Thyroid gland (tissue), 4 donors: ENCODE measurements around the gene MTA3. TPM values are rescaled to one million over a fixed set of nuclear protein-coding genes. Genes with fewer than 3 reads are reported as not detected.

ENCODE experiments used
- DNase-seq, 2 donors: peaks; one replicate each; pipeline ENCODE4 v3.0.0-alpha.2; 2019
- H3K27ac ChIP-seq, 3 donors: fragments of 200-600 bp; sonication (generic); 1 replicate in 2 of 3; 2 replicates in 1 of 3; pipeline ENCODE4 v1.5.1; 2016 to 2019; ENCODE audit warnings: mild to moderate bottlenecking in 1 of 3, moderate library complexity in 1 of 3
- H3K27me3 ChIP-seq: fragments of 200-600 bp; sonication (generic); one replicate; pipeline ENCODE4 v1.5.1; 2019
- H3K36me3 ChIP-seq, 2 donors: fragments of 200-600 bp; sonication (generic); one replicate each; pipeline ENCODE4 v1.5.1; 2016 to 2019
- H3K4me1 ChIP-seq, 2 donors: fragments of 200-600 bp; sonication (generic); one replicate each; pipeline ENCODE4 v1.5.1; 2017 to 2019
- H3K4me3 ChIP-seq, 3 donors: fragments of 200-600 bp; sonication (generic); replicated peaks in 1 of 3; 1 replicate in 2 of 3; 2 replicates in 1 of 3; pipeline ENCODE4 v1.5.1; 2016; ENCODE audit warnings: mild to moderate bottlenecking in 1 of 3
- H3K9me3 ChIP-seq: fragments of 200-600 bp; sonication (generic); one replicate; pipeline ENCODE4 v1.5.1; 2017
- CTCF ChIP-seq, 6 experiments: fragments of 200-600 bp in 3 of 6; fragments of 450-650 bp in 3 of 6; sonication (generic) in 3 of 6; IDR thresholded peaks; one replicate each; pipeline ENCODE4 v1.5.1; 2016 to 2019; ENCODE audit warnings: antibody characterized with exemption in 6 of 6, mild to moderate bottlenecking in 2 of 6, inconsistent platforms in 1 of 6, moderate library complexity in 1 of 6
- POLR2A ChIP-seq, 2 donors: fragments of 450-650 bp; IDR thresholded peaks; one replicate each; pipeline ENCODE4 v1.6.1; 2017; ENCODE audit warnings: antibody characterized with exemption in 2 of 2, mild to moderate bottlenecking in 2 of 2, moderate library complexity in 1 of 2
- WGBS, 2 donors: methylation state at CpG; one replicate each; pipeline ENCODE4 v1.1.5; 2017; 5-methylcytosine and 5-hydroxymethylcytosine counted together
- intact Hi-C: fragments of 100-400 bp; cut with DNase I; formaldehyde crosslinking; loops from one replicate; pipeline ENCODE4 v1.15.1; 2023
- total RNA-seq, 4 donors: library from RNA; depleted of rRNA; stranded (reverse); fragments of >200 nt; gene quantifications; one replicate each; pipeline ENCODE4 v1.2.3, GENCODE V29; 2016

Gene MTA3
- total RNA-seq, 4 donors from 2014 or later: 29.8 to 50.0 (median 34.0) TPM

GRCh38 chr2:42547446-42548295 is 20.8 kb upstream of the MTA3 start:
- no peak for DNase-seq
- no peaks in the 10 kb centered on the region for H3K9me3 ChIP-seq
- no peaks in the 10 kb centered on the region for H3K36me3 ChIP-seq
- H3K27me3 ChIP-seq: no peaks in the 10 kb centered on the region
- H3K4me1 ChIP-seq: no peaks in the 10 kb centered on the region
- WGBS, 2 donors: 92 to 94% methylated on average over 27 of the region's 27 CpGs
- no peak overlapping the region for H3K27ac ChIP-seq
- no peak overlapping the region for H3K4me3 ChIP-seq
- TF ChIP-seq POLR2A (IDR thresholded peaks at IDR 0.05) (no peak), CTCF (IDR thresholded peaks at IDR 0.05) (no peak)
- intact Hi-C loops: no loop called here

- no peak for DNase-seq
- TF ChIP-seq CTCF (IDR thresholded peaks at IDR 0.05): no peak
- no peak for TF ChIP-seq POLR2A (IDR thresholded peaks at IDR 0.05)
- Histone ChIP-seq H3K4me1 (no peaks in the 10 kb centered on the region), H3K36me3 (no peaks in the 10 kb centered on the region), H3K27me3 (no peaks in the 10 kb centered on the region), H3K9me3 (no peaks in the 10 kb centered on the region), H3K27ac (no peak overlapping the region), H3K4me3 (no peak overlapping the region)
- 94 to 96% methylated on average over 6 of the region's 6 CpGs for WGBS, 2 donors
- intact Hi-C loops: no loop called here
Observed at GRCh38 chr2:42550870-42551269, 17.6 kb upstream of the MTA3 start.

DNA sequence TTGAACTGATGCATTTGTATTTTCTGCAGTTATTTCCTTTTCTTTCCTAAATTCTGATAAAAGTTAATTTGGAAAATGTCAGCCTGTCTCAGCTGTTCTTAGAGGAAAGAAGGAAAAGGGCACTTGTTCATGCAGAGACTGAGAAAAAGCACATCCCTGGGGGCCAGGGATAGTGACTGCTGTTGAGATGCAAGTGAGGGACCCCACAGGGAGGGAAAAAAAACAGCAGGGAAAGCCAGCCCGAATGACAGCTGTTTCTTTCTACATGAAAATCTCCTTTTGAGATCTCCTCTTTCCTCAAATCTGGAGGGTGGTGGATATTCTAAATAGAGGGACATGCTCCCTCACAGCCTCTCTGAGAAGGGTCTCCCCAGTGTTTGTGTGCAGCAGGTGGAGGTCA is 14.0 kb upstream of the MTA3 start:
- Histone ChIP-seq H3K36me3 (no peaks in the 10 kb centered on the region), H3K4me1 (no peaks in the 10 kb centered on the region), H3K27me3 (no peaks in the 10 kb centered on the region), H3K9me3 (no peaks in the 10 kb centered on the region), H3K27ac (no peak overlapping the region), H3K4me3 (no peak overlapping the region)
- no peak for TF ChIP-seq CTCF (IDR thresholded peaks at IDR 0.05)
- no peak for TF ChIP-seq POLR2A (IDR thresholded peaks at IDR 0.05)
- no peak for DNase-seq
- intact Hi-C loops: no loop called here
- WGBS, 2 donors: 39 to 41% methylated on average over 1 of the region's 1 CpG

- Histone ChIP-seq H3K4me3 (no peak overlapping the region), H3K36me3 (no peaks in the 10 kb centered on the region), H3K27me3 (no peaks in the 10 kb centered on the region), H3K9me3 (no peaks in the 10 kb centered on the region), H3K4me1 (no peaks in the 10 kb centered on the region), H3K27ac (no peak overlapping the region)
- DNase-seq: no peak
- TF ChIP-seq CTCF (IDR thresholded peaks at IDR 0.05): no peak
- TF ChIP-seq POLR2A (IDR thresholded peaks at IDR 0.05): no peak
- WGBS, 2 donors: 77 to 79% methylated on average over 6 of the region's 6 CpGs
- intact Hi-C loops: no loop called here
Observed at GRCh38 chr2:42556315-42556890, 12.0 kb upstream of the MTA3 start.

DNA sequence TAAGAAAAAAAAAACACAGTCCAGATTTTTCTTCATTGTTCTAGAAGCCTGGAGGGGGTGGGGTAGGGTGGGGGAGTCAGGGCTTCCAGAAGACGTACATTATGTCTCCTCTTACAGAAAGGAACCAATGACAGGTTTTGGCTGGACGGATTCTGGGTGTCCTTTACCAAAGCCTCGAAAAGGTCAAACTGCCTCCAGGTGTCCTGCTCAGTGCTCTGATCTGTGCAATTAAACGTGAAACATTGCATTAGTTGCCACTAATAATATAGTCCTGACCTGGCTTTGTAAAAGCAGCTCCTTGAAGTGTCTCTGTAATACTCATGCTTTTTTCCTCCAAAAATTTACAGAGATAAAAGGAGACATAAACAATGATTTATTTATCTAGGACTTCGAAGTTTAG is 11.1 kb upstream of the MTA3 start:
- WGBS, 2 donors: 61 to 64% methylated on average over 5 of the region's 5 CpGs
- no peak for TF ChIP-seq CTCF (IDR thresholded peaks at IDR 0.05)
- TF ChIP-seq POLR2A (IDR thresholded peaks at IDR 0.05): no peak
- H3K4me3 ChIP-seq: no peak overlapping the region
- no peak overlapping the region for H3K27ac ChIP-seq
- no peak for DNase-seq
- H3K27me3 ChIP-seq: no peaks in the 10 kb centered on the region
- no peaks in the 10 kb centered on the region for H3K9me3 ChIP-seq
- H3K36me3 ChIP-seq: no peaks in the 10 kb centered on the region
- no peaks in the 10 kb centered on the region for H3K4me1 ChIP-seq
- intact Hi-C loops: no loop called here
